B cell (primary cell): Measurements from ENCODE around the gene CRIM1. TPM values are rescaled to one million over a fixed set of nuclear protein-coding genes. Genes with fewer than 3 reads are reported as not detected.

Source experiments
- ATAC-seq: fragments of 200-7000 bp; cut with Tn5 transposase; one replicate; pipeline ENCODE4 v1.10.0; 2021; ENCODE audit warnings: low read depth, mild to moderate bottlenecking, moderate number of reproducible peaks, moderate library complexity
- CTCF ChIA-PET: fragments of 350-600 bp; sonication (Branson Sonifier 250); formaldehyde crosslinking; loops from one replicate; lab custom pipeline; 2021; ENCODE audit warnings: antibody characterized with exemption, inconsistent platforms; lab: Charles Lee
- POLR2A ChIA-PET: fragments of 350-600 bp; sonication (Branson Sonifier 250); formaldehyde crosslinking; loops from one replicate; lab custom pipeline; 2021; ENCODE audit warnings: antibody characterized with exemption; lab: Charles Lee
- DNase-seq: peaks from one replicate; pipeline ENCODE4 v3.0.0; 2013
- H2AFZ ChIP-seq: 2 replicates; pipeline ENCODE4 v1.6.1; 2012; ENCODE audit warnings: mild to moderate bottlenecking, low read depth, low read length; ENCODE audit not compliant: insufficient read depth, poor library complexity, severe bottlenecking
- H3K27ac ChIP-seq, 2 donors: 1 replicate in 1 of 2; 2 replicates in 1 of 2; pipeline ENCODE4 v1.5.1; 2012 to 2013; ENCODE audit warnings: low read length in 2 of 2, mild to moderate bottlenecking in 2 of 2, moderate library complexity in 1 of 2
- H3K27me3 ChIP-seq, 4 experiments: fragments of 200-600 bp in 1 of 4; sonication (generic) in 1 of 4; replicated peaks in 1 of 4; 1 replicate in 2 of 4; 2 replicates in 2 of 4; pipeline versions ENCODE4 v1.6.1 to v1.7.0; 2013 to 2016; ENCODE audit warnings: low read length in 3 of 4, mild to moderate bottlenecking in 2 of 4, mixed read lengths in 1 of 4, moderate library complexity in 1 of 4; ENCODE audit not compliant: insufficient read depth in 4 of 4, control insufficient read depth in 3 of 4; ENCODE audit errors: control extremely low read depth in 1 of 4
- H3K36me3 ChIP-seq, 2 experiments: replicated peaks in 1 of 2; 1 replicate in 1 of 2; 2 replicates in 1 of 2; pipeline versions ENCODE4 v1.6.1 to v1.7.1; 2013; ENCODE audit warnings: low read length in 1 of 2; ENCODE audit not compliant: insufficient read depth in 2 of 2, control insufficient read depth in 1 of 2; ENCODE audit errors: control extremely low read depth in 1 of 2, extremely low read depth in 1 of 2
- H3K4me1 ChIP-seq, 2 donors: fragments of 200-600 bp in 1 of 2; sonication (generic) in 1 of 2; 1 replicate in 1 of 2; 2 replicates in 1 of 2; pipeline versions ENCODE4 v1.5.1 to v1.6.1; 2013 to 2017; ENCODE audit warnings: low read length in 2 of 2; ENCODE audit not compliant: control insufficient read depth in 2 of 2, insufficient read depth in 2 of 2
- H3K4me2 ChIP-seq: replicated peaks from 2 replicates; pipeline ENCODE3; 2012; ENCODE audit warnings: mild to moderate bottlenecking, low read depth, low read length; ENCODE audit not compliant: poor library complexity, severe bottlenecking
- H3K4me3 ChIP-seq, 5 experiments: fragments of 200-600 bp in 1 of 5; sonication (generic) in 1 of 5; 1 replicate in 3 of 5; 2 replicates in 2 of 5; pipeline versions ENCODE4 v1.5.1 to v1.7.0; 2011 to 2016; ENCODE audit warnings: low read length in 4 of 5, mild to moderate bottlenecking in 4 of 5, low read depth in 2 of 5, control low read depth in 1 of 5, moderate library complexity in 1 of 5; ENCODE audit not compliant: insufficient read depth in 1 of 5; ENCODE audit errors: control extremely low read depth in 1 of 5, extremely low read depth in 1 of 5
- H3K79me2 ChIP-seq: fragments of 200-600 bp; sonication (generic); one replicate; pipeline ENCODE4 v1.6.0; 2016; ENCODE audit warnings: low read length; ENCODE audit not compliant: control insufficient read depth, insufficient read depth
- H3K9ac ChIP-seq: fragments of 200-600 bp; sonication (generic); 2 replicates; pipeline ENCODE4 v1.6.1; 2017; ENCODE audit warnings: mild to moderate bottlenecking, low read length, moderate library complexity
- H3K9me3 ChIP-seq, 3 donors: one replicate each; pipeline versions ENCODE4 v1.6.1 to v1.7.1; 2013; ENCODE audit warnings: low read length in 2 of 3; ENCODE audit not compliant: control insufficient read depth in 2 of 3, insufficient read depth in 1 of 3; ENCODE audit errors: control extremely low read depth in 1 of 3
- H4K20me1 ChIP-seq: 2 replicates; pipeline ENCODE4 v1.6.0; 2012; ENCODE audit warnings: mild to moderate bottlenecking, low read length; ENCODE audit not compliant: insufficient read depth, control insufficient read depth, poor library complexity, severe bottlenecking
- H3K27ac Mint-ChIP-seq: one replicate; pipeline ENCODE4 v1.8.0; 2021; ENCODE audit warnings: mixed read lengths
- H3K27me3 Mint-ChIP-seq: one replicate; pipeline ENCODE4 v1.8.0; 2021; ENCODE audit warnings: mixed read lengths
- H3K4me1 Mint-ChIP-seq: one replicate; pipeline ENCODE4 v1.8.0; 2021; ENCODE audit warnings: mixed read lengths
- H3K4me3 Mint-ChIP-seq: one replicate; pipeline ENCODE4 v1.8.0; 2021; ENCODE audit warnings: mixed read lengths
- H3K9me3 Mint-ChIP-seq: one replicate; pipeline ENCODE4 v1.8.0; 2022; ENCODE audit warnings: mixed read lengths; ENCODE audit not compliant: insufficient read depth
- CTCF ChIP-seq: fragments of 200-600 bp; IDR thresholded peaks from one replicate; pipeline ENCODE4 v1.8.0; 2022; ENCODE audit warnings: antibody characterized with exemption, mild to moderate bottlenecking
- EZH2 ChIP-seq: IDR thresholded peaks from 2 replicates; pipeline ENCODE4 v1.6.1; 2012; ENCODE audit warnings: borderline replicate concordance, low read depth, mild to moderate bottlenecking, moderate library complexity, low read length; ENCODE audit not compliant: insufficient read depth, poor library complexity, severe bottlenecking
- WGBS: methylation state at CpG from one replicate; pipeline ENCODE4 v1.1.5; 2013; ENCODE audit warnings: missing lambda C conversion rate; ENCODE audit not compliant: insufficient coverage; 5-methylcytosine and 5-hydroxymethylcytosine counted together
- intact Hi-C: fragments of 100-400 bp; cut with micrococcal nuclease; formaldehyde crosslinking; loops from one replicate; pipeline ENCODE4 v1.10.0; 2022
- polyA plus RNA-seq: library from polyadenylated mRNA; depleted of rRNA; stranded (reverse); fragments of >200 nt; gene quantifications from 2 replicates; pipeline ENCODE4 v1.2.3, GENCODE V29; 2012
- total RNA-seq, 2 donors: library from RNA; stranded (reverse); fragments of 120-200 nt in 1 of 2; gene quantifications; 1 replicate in 1 of 2; 2 replicates in 1 of 2; pipeline versions ENCODE4 v1.2.3 to v1.2.4, GENCODE V29; 2013 to 2022

Gene CRIM1
- total and polyA plus RNA-seq, 2 donors (not counting 1 experiment from before 2014, with no cell fraction given): 1.3 to 5.0 TPM

- H3K9me3 Mint-ChIP-seq: no peaks in the 10 kb centered on the region
- CTCF ChIA-PET: no interaction called here
These were observed 43.5 kb downstream of the CRIM1 start for GRCh38 chr2:36399050-36399449.

DNA sequence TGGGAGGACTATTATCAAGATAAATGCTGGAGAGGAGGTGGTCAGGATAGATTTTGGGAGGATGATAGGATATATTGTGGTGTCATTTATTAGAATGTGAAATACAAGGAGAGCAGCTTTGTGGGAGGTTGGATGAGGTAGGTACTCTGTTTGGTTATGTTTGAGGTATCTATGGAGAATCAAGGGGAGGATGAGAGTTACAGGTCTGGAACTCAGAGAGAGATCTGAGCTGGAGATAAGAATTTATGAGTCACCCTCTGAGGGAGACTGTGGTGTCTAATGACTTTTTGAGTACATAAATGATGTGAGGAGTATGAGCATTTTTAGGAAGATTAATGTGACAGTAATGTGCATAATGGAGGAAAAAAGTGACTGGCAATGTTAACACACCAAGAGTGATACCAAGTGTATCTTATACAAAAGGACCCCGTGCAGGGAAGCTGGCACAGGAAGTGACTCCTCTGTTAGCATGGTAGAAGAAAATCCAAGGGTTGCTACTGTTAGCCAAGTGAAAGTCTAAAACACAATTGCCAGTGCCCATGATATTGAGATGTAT, 48.2 kb downstream of the CRIM1 start:
- ChIA-PET POLR2A (no interaction called here), CTCF (no interaction called here)
- H3K9ac ChIP-seq: no peak overlapping the region
- Mint-ChIP-seq H3K4me1 (peaks cover 8% of the 10 kb centered on the region), H3K27me3 (no peaks in the 10 kb centered on the region), H3K27ac (no peak overlapping the region), H3K9me3 (no peaks in the 10 kb centered on the region), H3K4me3 (no peak overlapping the region)
- no peaks in the 10 kb centered on the region for H3K27me3 ChIP-seq
- ATAC-seq (no peak), DNase-seq (no peak)
- H3K4me3 ChIP-seq: no peak overlapping the region
- H3K27ac ChIP-seq: no peak overlapping the region
- H3K79me2 ChIP-seq: no peaks in the 10 kb centered on the region
- peaks cover 17 to 19% of the 10 kb centered on the region in 2 donors for H3K4me1 ChIP-seq
- intact Hi-C loops: no loop called here
- no peaks in the 10 kb centered on the region for H3K36me3 ChIP-seq
- TF ChIP-seq CTCF (no peak), EZH2 (no peak)
- H3K4me2 ChIP-seq: peak overlapping the region; percentile 56
- H3K9me3 ChIP-seq: no peaks in the 10 kb centered on the region
- H2AFZ ChIP-seq: no peak overlapping the region
- H4K20me1 ChIP-seq: no peaks in the 10 kb centered on the region
- 0% methylated on average over 1 of the region's 1 CpG for WGBS

More at GRCh38 chr2:36399050-36399449, 43.5 kb downstream of the CRIM1 start:
- H3K9ac ChIP-seq: no peak overlapping the region
- no peaks in the 10 kb centered on the region for H3K27me3 ChIP-seq
- no peak overlapping the region for H3K27ac ChIP-seq
- no peak overlapping the region for H3K4me3 ChIP-seq
- POLR2A ChIA-PET: no interaction called here
- ATAC-seq (no peak), DNase-seq (no peak)
- intact Hi-C loops: no loop called here
- TF ChIP-seq CTCF (no peak), EZH2 (no peak)
- no peaks in the 10 kb centered on the region for H3K27me3 Mint-ChIP-seq
- no peak overlapping the region for H3K4me2 ChIP-seq
- no peak overlapping the region for H3K4me3 Mint-ChIP-seq
- no peaks in the 10 kb centered on the region for H3K4me1 Mint-ChIP-seq
- H4K20me1 ChIP-seq: no peaks in the 10 kb centered on the region
- H3K36me3 ChIP-seq: no peaks in the 10 kb centered on the region
- H3K27ac Mint-ChIP-seq: no peak overlapping the region
- no peaks in the 10 kb centered on the region for H3K79me2 ChIP-seq
- no peaks in the 10 kb centered on the region for H3K9me3 ChIP-seq
- WGBS: 84% methylated on average over 2 of the region's 2 CpGs
- no peak overlapping the region for H2AFZ ChIP-seq
- peaks cover 5 to 6% of the 10 kb centered on the region in 2 donors for H3K4me1 ChIP-seq
